ENCODE data around the gene MSMB. TPM values are rescaled to one million over a fixed set of nuclear protein-coding genes. Genes with fewer than 3 reads are reported as not detected.

Gene MSMB
- total and polyA plus RNA-seq, 2 of the 4 experiments (the other 2 are of a cell fraction) = not detected

- no peak overlapping the region for H3K18ac ChIP-seq (ENCODE audit: low read depth, low read length)
- H3K9me1 ChIP-seq (ENCODE audit: insufficient read depth, low read length) = no peaks in the 10 kb centered on the region
- H3K56ac ChIP-seq (ENCODE audit: extremely low read depth, insufficient read depth, low read length) = no peak overlapping the region
- no TSS peak for BruUV-seq (replicated peaks)
- dilution Hi-C loops (cut with HindIII; ENCODE audit: low sequenced_read_pairs, unreplicated experiment) (no loop called here), in situ Hi-C loops (cut with MboI; ENCODE audit: low sequenced_read_pairs) (no loop called here), intact Hi-C loops (cut with micrococcal nuclease) (no loop called here)
- H3K36me3 ChIP-seq (ENCODE audit: control insufficient read depth, insufficient read depth, low read length) = no peaks in the 10 kb centered on the region
- H3K9me3 ChIP-seq (ENCODE audit: control insufficient read depth, insufficient read depth, low read length) = no peaks in the 10 kb centered on the region
- peaks cover 3% of the 10 kb centered on the region; the same call in 1 of the 2 replicates for H3K4me1 ChIP-seq (ENCODE audit: control insufficient read depth, insufficient read depth, low read length)
- H2AK5ac ChIP-seq (ENCODE audit: low read depth, low read length) = no peak overlapping the region
- H4K8ac ChIP-seq (ENCODE audit: low read depth in 2 of 2, low read length in 2 of 2) = no peak overlapping the region
- no peaks in the 10 kb centered on the region for H4K20me1 ChIP-seq (ENCODE audit: insufficient read depth, low read length)
- no peak overlapping the region for H2BK15ac ChIP-seq (ENCODE audit: low read depth, low read length)
- H3K23ac ChIP-seq (ENCODE audit: low read depth, low read length) = no peak overlapping the region
- no peak overlapping the region for H2BK5ac ChIP-seq (ENCODE audit: low read depth, low read length, poor library complexity, severe bottlenecking)
- H2AK9ac ChIP-seq (replicated peaks; ENCODE audit: low read depth, low read length, poor library complexity) = no peak overlapping the region
- no peak overlapping the region for H3K9ac ChIP-seq (ENCODE audit: low read depth, low read length)
- ChIA-PET CTCF (no interaction called here), POLR2A (ENCODE audit: unreplicated experiment) (no interaction called here)
- no peak overlapping the region for H2BK120ac ChIP-seq (ENCODE audit: low read depth, low read length)
- ATAC-seq (ENCODE audit: low read depth) (no peak), DNase-seq (no peak)
- no peak for TF ChIP-seq FOS (IDR thresholded peaks at IDR 0.05; ENCODE audit: low read depth, low read length)
- TF ChIP-seq, protein P1, sequence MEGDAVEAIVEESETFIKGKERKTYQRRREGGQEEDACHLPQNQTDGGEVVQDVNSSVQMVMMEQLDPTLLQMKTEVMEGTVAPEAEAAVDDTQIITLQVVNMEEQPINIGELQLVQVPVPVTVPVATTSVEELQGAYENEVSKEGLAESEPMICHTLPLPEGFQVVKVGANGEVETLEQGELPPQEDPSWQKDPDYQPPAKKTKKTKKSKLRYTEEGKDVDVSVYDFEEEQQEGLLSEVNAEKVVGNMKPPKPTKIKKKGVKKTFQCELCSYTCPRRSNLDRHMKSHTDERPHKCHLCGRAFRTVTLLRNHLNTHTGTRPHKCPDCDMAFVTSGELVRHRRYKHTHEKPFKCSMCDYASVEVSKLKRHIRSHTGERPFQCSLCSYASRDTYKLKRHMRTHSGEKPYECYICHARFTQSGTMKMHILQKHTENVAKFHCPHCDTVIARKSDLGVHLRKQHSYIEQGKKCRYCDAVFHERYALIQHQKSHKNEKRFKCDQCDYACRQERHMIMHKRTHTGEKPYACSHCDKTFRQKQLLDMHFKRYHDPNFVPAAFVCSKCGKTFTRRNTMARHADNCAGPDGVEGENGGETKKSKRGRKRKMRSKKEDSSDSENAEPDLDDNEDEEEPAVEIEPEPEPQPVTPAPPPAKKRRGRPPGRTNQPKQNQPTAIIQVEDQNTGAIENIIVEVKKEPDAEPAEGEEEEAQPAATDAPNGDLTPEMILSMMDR (conservative IDR thresholded peaks at IDR 0.05; ENCODE audit: low read depth, low read length) = no peak
- no peak for TF ChIP-seq CEBPB (IDR thresholded peaks at IDR 0.05; ENCODE audit: low read depth, low read length)
- TF ChIP-seq CHD1 (IDR thresholded peaks at IDR 0.05; ENCODE audit: low read depth, low read length) = no peak
- TF ChIP-seq NFE2L2 (IDR thresholded peaks at IDR 0.05; ENCODE audit: low read depth, low read length) = no peak
- no peak for TF ChIP-seq MXI1 (IDR thresholded peaks at IDR 0.05; ENCODE audit: borderline replicate concordance, low read depth, low read length)
- no peak for TF ChIP-seq BHLHE40 (IDR thresholded peaks at IDR 0.05; ENCODE audit: low read depth, low read length)
- no peak for TF ChIP-seq SMC3 (IDR thresholded peaks at IDR 0.05; ENCODE audit: low read depth, low read length)
- no peak overlapping the region for H2BK20ac ChIP-seq (ENCODE audit: low read depth, low read length)
- H4K5ac ChIP-seq (ENCODE audit: low read depth, low read length) = no peak overlapping the region
- peaks cover 3% of the 10 kb centered on the region for H3K27me3 ChIP-seq (ENCODE audit: control insufficient read depth, insufficient read depth, low read length)
- H3K27ac ChIP-seq (ENCODE audit: insufficient read depth, low read length) = no peak overlapping the region
- no peak overlapping the region for H3K14ac ChIP-seq (replicated peaks; ENCODE audit: low read depth, low read length)
- H3K4me2 ChIP-seq (ENCODE audit: low read depth, low read length) = no peak overlapping the region
- WGBS, 2 experiments (ENCODE audit: extremely low coverage in 2 of 2, insufficient read length in 1 of 2) = 33% methylated on average over 3 of the region's 6 CpGs; no CpG with 5 or more reads in 1 of the 2 experiments
- no peak overlapping the region for H2AFZ ChIP-seq (replicated peaks; ENCODE audit: low read length, poor library complexity)
- H3K4ac ChIP-seq (ENCODE audit: low read depth, low read length) = no peak overlapping the region
- H4K91ac ChIP-seq (ENCODE audit: insufficient read depth, low read depth, low read length) = no peak overlapping the region
- no peak overlapping the region for H3K4me3 ChIP-seq (ENCODE audit: insufficient read depth, low read depth, low read length)
- no peaks in the 10 kb centered on the region for H3K79me1 ChIP-seq (ENCODE audit: low read depth in 1 of 2, low read length in 2 of 2)
These were observed 24.7 kb upstream of the MSMB start for GRCh38 chr10:46070749-46071148.
